ENCODE measurements around the gene GLIS1. TPM values are rescaled to one million over a fixed set of nuclear protein-coding genes. Genes with fewer than 3 reads are reported as not detected.

The GLIS1 gene
- total and polyA plus RNA-seq, 2 experiments from 2014 or later, result 0.26 to 0.31 TPM

GRCh38 chr1:53557369-53557768 is 181.6 kb downstream of the GLIS1 start:
- Histone ChIP-seq H2AFZ (no peak overlapping the region), H3K4me3 (no peak overlapping the region), H3K9me2 (ENCODE audit: insufficient read depth) (no peaks in the 10 kb centered on the region), H3K4me2 (no peak overlapping the region), H4K20me1 (replicated peaks; ENCODE audit: insufficient read depth) (no peaks in the 10 kb centered on the region), H3K79me2 (replicated peaks; ENCODE audit: insufficient read depth) (no peaks in the 10 kb centered on the region), H3K36me3 (ENCODE audit: insufficient read depth) (no peaks in the 10 kb centered on the region), H3K27ac (ENCODE audit: low read depth) (no peak overlapping the region), H3K27me3 (ENCODE audit: insufficient read depth) (no peaks in the 10 kb centered on the region), H3F3A (replicated peaks; ENCODE audit: low read depth) (no peaks in the 10 kb centered on the region), H3K4me1 (ENCODE audit: insufficient read depth) (peaks cover 5% of the 10 kb centered on the region; the same call in 1 of the 2 replicates)
- no peak overlapping the region for H3K27ac Mint-ChIP-seq
- no peaks in the 10 kb centered on the region for H3K36me3 Mint-ChIP-seq (ENCODE audit: low read depth)
- peaks cover 15% of the 10 kb centered on the region for H3K27me3 Mint-ChIP-seq (ENCODE audit: insufficient read depth, low read depth, poor library complexity)
- TF ChIP-seq STAT1 (IDR thresholded peaks at IDR 0.05; ENCODE audit: unreplicated experiment) (no peak), POLR2AphosphoS5 (IDR thresholded peaks at IDR 0.05; ENCODE audit: low read depth) (no peak), ZNF114 (CRISPR knock-in tag; IDR thresholded peaks at IDR 0.05) (no peak), EZH2 (IDR thresholded peaks at IDR 0.05; ENCODE audit: low read depth, unreplicated experiment) (no peak), ETS1 (IDR thresholded peaks at IDR 0.05) (no peak), CTCF (conservative IDR thresholded peaks at IDR 0.05; ENCODE audit: low read depth in 2 of 2) (no peak), ZNF462 (CRISPR knock-in tag; IDR thresholded peaks at IDR 0.05) (no peak), CREB1 (CRISPR knock-in tag; IDR thresholded peaks at IDR 0.05; ENCODE audit: low read depth) (no peak), ZNF331 (CRISPR knock-in tag; IDR thresholded peaks at IDR 0.05; ENCODE audit: low read depth) (no peak), REST (IDR thresholded peaks at IDR 0.05; ENCODE audit: unreplicated experiment) (no peak), EZH2phosphoT487 (IDR thresholded peaks at IDR 0.05; ENCODE audit: unreplicated experiment) (no peak)
- H3K4me3 Mint-ChIP-seq, result no peak overlapping the region
- H3K9me3 Mint-ChIP-seq, result no peaks in the 10 kb centered on the region; the same call in 2 of the 3 replicates
- ATAC-seq, result no peak
- peaks cover 15% of the 10 kb centered on the region for H3K4me1 Mint-ChIP-seq
- DNase-seq (ENCODE audit: low spot score), result no peak

All from GM23338 (cell line).